ENCODE measurements around the gene SMCHD1.
"Not testable (repeated sequence)": the region's sequence is repeated elsewhere in the genome, so short reads cannot be mapped to it uniquely, and the experiment has no call there.

The SMCHD1 gene

DNA sequence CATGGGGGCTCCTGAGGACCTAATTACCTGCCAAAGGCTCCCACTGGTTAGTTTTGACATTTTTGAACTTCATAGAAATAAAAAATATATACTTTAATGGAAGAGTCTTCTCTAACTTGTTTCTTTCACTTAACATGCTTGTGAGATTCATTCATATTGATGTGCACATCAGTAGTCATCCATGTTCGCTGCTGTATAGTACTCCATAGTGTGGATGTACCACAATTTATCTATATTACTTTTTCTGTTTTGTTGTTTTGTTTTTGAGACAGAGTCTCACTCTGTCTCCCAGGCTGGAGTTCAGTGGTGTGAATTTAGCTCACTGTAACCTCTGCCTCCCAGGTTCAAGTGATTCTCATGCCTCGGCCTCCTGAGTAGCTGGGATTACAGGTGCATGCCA is 168.4 kb downstream of the SMCHD1 start:
- no peak for DNase-seq

DNA sequence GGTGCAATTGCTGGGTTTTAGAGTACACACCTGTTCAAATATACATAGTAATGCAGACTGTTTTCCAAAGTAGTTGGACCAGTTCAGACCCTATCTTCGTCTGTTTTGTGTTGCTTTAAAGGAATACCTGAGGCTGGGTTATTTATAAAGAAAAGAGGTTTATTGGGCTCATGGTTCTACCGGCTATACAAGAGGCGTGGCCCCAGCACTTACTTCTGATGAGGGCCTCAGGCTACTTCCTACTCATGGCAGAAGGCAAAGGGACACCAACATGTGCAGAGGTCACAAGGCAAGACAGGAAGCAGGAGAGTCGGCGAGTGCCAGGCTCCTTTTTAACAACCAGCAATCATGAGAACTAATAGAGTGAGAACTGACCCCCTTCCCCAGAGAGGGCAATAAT is 169.3 kb downstream of the SMCHD1 start:
- no peak for DNase-seq

DNA sequence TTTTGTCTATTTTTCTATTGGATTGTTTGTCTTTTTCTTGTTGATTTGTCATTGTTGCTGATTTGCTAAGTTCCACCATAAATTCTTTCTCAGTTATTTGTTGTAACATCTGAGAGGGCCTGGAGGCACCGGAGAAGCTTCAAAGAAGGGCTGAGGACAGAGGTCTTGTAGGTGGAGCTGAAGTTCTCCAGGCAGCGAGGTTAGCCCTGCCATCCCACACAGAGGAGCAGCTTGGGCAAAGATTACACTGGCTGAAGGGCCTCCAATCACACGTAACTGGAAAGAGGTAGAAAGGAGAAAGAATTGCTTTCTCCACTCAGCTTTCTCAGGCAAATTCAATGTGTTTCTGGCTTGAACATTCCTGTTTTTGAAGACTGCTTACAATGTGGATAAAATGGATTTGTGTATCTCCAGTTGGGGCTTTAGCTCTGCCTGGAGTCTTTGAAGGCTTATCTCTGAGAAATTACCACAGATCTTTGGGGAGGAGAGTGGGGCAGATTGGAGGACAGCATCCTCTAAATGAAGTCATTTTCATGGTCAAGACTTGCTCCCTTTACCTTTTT is 170.2 kb downstream of the SMCHD1 start:
- DNase-seq: no peak

DNA sequence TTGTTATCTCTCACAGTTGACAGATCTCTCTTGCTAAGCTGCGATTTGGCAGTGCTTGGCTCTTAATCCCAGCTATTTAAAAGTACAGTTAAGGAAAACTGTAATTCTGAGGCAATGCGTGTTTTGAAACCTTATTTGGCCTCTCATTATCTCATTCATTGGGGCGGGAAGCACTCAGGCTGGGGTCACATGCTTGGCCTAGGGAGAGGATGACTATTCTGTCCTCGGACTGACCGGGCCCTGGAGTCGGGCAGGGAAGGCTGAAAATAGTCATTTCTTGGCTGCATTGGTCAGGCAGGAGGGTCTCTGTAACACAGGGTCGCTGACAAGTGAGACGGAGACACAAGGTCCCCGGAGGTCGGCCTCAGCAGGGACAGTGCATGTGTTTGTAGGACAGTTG is 171.1 kb downstream of the SMCHD1 start:
- no peak for DNase-seq

DNA sequence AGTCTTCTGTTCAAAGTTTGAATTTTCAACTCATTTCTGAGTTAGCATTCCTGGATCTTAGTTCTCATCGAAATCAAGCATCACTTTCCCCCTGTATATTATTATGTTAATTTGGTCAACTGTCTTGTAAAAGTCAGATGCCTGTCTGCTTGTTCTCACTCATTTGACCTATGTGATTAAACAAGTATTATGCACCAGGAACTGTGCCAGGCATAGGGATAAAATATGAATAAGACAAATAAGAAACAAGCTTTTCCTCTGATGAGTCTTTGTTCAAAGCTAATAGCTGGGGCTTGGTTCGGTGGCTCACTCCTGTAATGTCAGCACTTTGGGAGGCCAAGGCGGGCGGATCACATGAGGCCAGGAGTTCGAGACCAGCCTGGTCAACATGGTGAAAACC is 171.5 kb downstream of the SMCHD1 start:
- no peak for DNase-seq

DNA sequence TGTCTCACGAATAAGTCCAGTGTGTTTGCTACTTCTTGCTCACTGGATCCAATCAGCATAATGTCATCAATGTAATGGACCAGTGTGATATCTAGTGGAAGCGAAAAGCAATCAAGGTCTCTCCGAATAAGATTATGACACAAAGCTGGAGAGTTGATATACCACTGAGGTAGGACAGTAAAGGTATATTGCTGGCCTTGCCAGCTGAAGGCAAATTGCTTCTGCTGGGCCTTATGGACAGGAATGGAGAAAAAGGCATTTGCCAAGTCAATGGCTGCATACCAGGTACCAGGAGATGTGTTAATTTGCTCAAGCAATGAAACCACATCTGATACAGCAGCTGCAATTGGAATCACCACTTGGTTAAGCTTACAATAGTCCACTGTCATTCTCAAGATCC is 180.6 kb downstream of the SMCHD1 start:
- DNase-seq: not testable (repeated sequence)

DNA sequence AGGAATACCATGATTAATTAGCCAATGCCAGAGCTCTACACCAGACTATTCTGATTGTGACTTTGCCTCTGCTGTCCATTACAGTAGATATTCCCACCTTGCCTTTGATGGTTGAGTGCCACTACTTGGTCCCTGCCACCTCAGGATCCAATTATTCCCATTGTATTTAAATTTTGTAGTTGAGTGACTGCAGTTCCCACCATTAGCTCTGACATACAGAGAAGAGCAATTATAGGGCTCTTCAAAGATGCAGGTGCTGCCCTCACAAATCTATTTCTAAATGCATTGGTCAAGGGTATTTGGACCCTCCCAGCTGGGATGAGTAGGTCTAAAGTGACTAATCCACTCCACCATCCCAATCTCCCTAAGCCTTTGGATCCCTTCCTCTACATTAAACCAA is 181.8 kb downstream of the SMCHD1 start:
- DNase-seq: not testable (repeated sequence)

DNA sequence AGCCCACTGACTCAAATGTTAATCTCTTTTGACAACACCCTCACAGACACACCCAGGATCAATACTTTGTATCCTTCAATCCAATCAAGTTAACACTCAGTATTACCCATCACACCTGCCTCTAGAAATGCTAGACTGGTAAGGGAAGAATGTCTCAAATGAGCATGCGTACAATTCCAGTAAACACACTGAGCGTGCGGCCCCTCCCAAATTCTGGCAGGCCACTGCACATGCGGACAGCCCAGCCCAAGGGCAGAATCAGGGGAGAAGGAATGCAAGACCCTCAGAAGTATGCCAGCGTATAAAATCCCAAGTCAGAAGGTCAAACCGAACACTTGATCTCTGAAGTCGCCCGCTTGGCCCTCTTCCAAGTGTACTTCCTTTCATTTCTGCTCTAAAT is 183.7 kb downstream of the SMCHD1 start:
- DNase-seq: no peak

DNA sequence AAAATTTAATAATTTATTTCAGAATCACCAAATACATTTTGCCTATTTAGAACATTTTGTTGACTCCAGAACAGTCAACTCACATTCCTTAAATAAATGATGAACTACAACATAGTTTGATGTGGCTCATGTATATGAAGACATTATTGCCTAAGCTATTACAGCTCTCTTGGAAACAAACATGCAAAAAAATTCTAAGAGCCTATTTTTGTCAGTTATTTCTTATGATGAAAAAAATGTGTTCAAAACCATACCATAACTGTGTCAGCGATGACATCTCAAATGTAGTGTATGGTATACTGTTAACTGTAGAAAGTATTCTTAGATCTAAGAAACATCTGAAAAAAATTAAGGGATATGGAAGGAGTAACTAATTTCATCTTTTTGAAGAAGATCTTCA is 185.0 kb downstream of the SMCHD1 start:
- DNase-seq: no peak

DNA sequence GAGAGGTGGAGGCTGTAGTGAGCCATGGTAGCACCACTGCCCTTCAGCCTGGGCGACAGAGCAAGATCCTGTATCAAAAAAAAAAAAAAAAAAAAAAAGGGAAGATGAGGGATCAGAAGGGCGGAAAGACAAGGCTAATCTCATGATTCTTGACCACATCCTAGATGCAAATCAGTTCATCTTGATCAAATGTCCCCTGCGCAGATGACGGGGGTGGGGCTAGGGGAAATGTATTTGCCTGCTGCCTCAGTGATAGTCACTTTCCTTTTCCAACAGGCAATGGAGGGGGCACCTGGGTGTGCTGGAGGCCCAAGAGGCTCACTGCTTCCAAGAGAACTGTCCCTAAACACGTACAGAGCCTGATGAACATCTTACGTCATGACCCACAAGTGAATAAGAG is 187.6 kb downstream of the SMCHD1 start:
- no peak for DNase-seq

DNA sequence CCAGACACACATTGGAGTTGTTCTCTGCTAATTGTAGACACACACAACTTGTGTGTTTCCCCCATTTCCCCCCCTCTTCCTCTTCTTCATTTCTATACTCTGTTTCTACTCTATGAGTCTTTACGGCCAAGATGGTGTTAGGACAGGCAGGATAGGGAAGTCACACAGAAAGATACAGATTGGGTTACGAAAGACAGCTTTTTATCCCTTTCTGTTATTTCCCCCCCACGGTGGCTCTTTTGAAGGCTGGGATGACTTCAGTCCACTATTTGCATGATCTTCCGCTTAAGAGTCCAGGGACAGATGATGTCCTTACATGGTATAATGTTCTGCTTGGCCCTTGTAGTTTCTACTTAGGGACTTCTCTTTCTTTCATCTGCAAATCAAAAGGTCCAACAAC is 189.6 kb downstream of the SMCHD1 start:
- no peak for DNase-seq

DNA sequence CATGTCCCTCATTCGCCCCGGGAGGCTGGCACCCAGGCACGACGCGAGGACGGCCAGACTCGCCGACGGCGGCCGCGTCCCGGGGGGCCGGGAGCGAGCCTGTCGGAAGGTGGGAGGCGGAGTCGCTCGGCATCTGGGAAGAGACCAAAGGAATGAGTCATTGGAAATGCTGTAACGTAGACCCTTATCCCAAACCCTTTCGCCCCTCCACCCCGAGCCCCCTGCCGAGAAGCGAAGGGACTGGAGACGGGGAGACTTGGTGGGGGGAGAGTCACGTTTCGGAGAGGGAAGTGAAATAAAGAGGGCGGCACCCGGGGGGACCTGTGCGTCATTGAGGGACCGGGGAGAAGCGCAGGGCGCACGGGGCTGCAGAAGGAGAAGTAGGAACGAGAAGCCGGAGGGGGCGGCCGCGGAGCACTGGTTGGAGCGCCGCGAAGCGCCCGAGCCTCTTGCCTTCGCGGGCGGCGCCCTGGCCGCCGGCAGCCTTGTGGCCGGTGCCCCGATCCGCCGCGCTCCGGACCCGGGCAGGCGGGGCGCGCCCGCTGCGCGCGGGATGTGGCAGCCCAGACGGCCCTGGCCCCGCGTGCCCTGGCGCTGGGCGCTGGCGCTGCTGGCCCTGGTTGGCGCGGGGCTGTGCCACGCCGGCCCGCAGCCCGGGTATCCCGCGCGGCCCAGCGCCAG is 191.2 kb downstream of the SMCHD1 start, which contains the start of gene EMILIN2:
EMILIN2 (plus strand) TSS at position 371 of the 681 bp plus-strand sequence; CDS start at position 554, 183 bp downstream.
- no peak for DNase-seq

DNA sequence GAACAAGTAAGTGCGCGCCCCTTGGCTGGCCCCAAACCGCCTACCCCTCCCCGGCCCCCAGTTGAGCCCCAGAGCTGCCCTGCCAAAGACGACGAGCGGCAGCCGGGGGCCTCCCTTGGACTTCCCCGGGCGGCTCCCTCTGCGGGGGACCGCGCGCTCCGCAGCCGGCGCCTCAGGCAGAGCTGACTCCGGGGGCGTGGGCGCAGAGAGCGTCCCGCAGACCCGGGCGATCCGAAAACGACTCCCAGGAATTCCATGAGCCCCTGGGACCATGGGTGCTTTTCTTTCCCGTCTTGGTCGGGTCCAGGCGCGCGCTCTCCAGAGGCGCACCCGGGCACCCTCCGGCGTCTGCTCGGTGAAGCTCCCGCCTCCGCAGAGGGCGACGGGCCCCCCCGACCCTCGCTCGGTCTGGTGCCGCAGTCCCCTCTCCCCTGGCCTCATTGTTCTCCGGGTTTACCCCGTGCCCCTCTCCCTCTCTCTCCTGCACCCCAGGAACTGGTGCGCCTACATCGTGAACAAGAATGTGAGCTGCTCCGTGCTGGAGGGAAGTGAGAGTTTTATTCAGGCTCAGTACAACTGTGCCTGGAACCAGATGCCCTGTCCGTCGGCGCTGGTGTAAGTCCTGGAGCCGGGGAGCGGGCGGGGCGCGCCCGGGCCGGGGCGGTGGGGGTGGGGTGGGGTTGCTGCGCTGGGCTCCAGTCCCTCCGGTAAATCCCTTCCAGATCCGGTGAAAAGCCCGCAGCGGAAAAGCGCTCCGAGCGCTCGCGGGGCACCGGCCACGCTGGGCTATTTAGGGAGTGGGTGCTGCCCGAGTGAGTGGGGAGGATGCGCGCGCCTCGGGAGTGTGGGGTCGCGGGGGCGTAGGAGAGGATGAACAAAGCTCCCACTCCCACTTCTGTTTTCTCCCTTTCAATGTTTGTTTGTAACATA is 192.1 kb downstream of the SMCHD1 start:
- DNase-seq: no peak

DNA sequence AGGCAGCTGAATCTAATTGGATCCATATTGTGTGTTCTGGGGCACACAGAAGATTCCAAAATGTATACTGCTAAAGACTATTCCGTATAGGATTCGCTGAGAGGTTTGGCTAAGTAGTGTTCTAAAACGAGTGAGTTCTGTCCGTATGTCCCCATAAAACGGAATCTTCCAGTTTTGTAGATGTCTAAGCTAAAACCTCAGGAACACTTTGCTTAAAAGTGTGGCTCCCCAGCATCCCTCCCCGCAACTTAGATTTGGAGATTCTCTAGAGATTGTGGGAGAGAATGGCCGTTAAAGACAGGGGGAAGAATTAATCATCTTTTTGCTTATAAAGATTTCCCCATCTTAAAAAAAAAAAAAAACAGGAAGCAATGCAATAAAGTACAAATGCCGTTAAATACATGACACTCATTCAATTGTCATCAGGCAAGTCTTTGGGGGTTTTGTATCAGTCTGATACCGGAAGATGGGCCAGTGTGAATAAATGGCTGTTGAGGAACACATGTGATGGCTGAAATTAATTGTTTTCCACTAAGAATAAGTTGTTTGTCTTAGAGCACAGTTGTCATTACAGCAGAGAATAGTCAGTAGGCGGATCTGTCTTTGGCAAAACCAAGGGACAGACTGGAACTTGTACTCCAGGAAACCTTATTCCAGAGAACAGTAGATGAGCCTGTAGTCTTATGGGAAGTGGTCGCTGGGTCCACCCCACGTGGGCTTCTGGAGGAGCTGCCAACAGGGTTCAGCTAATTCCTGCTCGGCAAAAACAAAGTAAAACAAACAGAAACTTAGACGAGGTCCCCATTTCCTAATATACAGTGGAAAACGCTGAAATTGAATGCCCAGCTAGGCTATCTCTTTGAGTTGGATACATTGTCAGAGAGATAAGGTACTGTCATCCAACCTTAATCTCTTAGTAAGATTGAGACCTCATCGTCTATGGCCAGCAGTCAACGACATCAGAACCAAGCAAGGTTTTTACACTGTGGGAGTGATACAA is 193.0 kb downstream of the SMCHD1 start:
- no peak for DNase-seq

DNA sequence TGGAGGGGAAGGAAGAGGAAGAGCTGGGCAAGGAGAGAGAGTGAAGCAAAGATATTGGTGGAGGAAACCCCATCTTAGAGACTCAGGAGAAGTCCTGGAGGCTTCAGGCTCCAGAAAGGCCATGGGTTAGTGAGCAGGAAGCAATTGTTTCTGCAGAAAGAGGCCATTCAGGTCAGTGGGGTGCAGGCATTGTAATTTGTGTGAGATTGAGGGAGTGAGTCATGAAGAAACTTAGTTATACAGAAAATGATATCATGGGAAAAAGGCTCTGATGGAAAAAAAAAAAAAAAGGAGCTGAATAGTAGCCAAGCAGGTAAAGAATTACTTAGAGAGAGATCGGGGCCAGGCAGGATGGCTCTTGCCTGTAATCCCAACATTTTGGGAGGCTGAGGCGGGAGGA is 195.3 kb downstream of the SMCHD1 start:
- DNase-seq: no peak

DNA sequence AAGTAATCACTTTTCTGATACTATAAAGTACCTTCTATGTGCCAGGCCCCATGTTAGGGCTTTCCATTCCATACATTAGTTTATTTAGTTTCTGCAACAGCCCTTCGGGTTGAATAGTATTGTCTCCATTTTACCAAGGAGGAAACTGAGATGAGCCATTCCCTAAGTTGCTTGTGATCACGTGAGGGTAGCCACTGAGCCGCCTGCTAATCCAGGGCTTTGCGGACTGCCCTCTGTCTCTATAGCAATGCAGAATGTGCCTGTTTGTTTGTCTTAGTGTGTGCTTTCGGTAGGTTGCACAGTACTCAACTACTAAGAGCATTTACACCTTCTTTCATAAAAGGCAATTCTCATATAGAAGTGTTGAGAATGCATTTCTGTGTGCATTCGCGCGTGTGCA is 196.2 kb downstream of the SMCHD1 start:
- no peak for DNase-seq

DNA sequence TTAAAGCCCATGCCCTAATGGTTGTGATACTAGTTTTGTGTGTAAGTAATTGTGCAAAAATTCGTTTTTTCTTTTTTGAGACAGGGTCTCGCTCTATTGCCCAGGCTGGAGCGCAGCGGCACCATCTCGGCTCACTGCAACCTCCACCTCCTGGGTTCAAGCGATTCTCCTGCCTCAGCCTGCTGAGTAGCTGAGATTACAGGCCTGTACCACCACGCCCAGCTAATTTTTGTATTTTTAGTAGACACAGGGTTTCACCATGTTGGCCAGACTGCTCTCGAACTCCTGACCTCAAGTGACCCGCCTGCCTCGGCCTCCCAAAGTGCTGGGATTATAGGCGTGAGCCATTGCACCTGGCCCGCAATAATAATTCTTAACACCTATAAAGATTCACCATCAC is 196.9 kb downstream of the SMCHD1 start:
- not testable (repeated sequence) for DNase-seq

DNA sequence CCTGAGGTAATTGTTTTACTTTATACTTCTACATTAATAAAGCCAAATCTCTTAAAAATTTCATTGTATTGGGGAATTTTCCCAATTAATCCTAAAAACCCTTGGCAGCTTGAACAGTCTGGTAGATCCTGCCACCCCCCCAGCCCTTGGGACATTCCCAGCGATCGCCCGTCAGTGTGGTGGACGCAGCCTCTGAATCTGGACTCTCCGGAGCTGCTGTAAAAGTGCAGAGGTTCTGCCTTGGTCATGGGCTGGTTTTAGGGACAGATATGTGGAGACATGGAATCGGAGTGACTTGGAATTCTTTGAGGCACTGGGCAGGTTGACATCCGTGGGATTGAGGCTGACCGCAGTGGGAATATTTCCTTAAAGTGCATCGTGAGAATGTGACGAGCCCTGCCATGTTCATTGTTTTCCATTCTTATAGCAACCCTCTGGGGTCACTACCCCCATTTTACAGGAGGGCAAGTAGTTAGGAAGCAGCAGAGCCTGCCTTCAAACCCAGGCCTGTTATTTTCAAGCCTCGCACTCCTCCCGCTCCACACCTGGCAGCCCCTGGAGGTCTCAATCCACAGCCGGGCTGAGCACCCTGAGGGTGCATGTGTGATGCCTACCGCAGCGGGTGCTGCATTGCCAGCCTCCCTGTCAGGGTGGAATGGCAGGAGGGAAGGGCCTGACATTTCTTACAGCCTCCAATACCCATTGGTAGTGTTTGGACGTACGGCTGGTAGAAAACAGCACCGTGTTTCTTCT is 197.8 kb downstream of the SMCHD1 start:
- no peak for DNase-seq

DNA sequence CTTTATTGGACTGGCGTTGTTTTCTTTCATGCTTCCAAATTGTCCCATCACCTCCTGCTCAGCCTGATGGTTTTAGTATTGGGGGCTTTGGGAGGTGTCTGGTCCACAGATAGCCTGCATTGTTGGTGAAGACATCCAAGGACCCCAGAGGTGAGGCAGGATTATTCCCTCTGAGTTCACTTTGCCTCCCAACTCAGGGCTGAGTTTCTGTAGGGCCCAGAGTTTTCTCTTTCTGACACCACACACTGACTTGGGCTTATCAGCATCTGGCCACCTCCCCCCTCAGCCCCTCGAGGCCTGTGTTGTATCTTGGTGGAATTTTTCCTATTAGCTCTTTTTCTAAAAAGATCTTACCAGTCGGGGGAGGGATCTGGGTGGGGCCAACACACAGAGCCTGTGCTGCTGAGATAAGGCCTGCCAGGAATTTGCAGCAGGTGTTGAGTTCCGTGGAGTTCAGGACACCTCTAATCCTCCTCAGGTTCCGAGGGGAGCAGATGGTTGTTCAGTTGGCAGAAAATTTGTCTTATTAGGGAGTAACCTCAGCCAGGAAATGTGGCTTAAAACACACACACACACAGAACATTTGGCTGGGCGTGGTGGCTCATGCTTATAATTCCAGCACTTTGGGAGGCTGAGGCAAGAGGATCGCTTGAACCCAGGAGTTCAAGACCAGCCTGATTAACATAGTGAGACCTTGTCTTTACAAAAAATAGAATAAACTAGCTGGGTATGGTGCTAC is 198.6 kb downstream of the SMCHD1 start:
- DNase-seq: no peak
